Measurements from ENCODE around the gene ANAPC16. TPM values are rescaled to one million over a fixed set of nuclear protein-coding genes. Genes with fewer than 3 reads are reported as not detected.

Gene ANAPC16
- total RNA-seq, 1 donor from 2014 or later: 37.0 TPM

DNA sequence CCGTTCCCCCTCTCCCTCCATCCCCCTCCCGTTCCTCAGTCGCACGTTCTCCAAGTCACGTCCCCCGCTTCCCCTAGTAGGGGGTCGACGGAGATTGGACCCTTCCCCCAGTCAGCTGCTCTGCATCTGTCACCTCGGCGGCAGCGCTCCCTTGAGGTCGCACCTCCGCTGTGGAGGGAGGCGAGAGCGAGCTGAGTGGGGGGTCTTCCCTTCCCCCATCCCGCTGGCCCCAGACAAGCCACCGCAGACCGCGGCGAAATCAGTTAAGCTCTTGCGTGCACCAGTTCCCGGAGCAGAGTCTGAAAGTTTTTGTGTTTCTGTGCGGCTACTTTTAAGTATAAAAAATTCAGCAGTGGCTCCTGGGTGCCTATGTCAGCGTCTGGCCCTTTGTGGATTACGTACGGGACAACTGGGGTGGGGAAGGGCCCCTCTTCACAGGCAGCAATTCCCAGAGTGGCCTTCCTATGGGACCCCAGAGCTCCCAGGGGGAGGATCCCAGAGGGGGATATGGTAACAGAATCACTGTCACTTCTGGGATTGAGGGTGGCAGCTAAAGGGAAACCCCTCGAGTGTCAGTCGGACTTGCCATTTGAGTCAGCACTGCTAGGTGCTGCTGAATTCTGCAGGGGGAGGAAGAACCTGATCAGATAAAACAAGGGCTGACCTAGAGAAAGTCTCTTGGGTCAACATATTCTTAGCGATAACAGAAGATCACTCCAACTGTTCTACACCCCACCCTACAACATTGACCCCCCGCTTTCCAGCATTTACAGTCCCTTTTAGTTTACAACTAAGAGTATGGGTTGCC, 45.4 kb downstream of the ANAPC16 start:
- Mint-ChIP-seq H3K4me3 (ENCODE audit: unreplicated experiment) (peak overlapping the region; percentile 85), H3K27ac (ENCODE audit: unreplicated experiment) (peak overlapping the region; percentile 89), H3K4me1 (ENCODE audit: low read depth, unreplicated experiment) (peaks cover 29% of the 10 kb centered on the region), H3K36me3 (ENCODE audit: unreplicated experiment) (no peaks in the 10 kb centered on the region), H3K27me3 (ENCODE audit: unreplicated experiment) (peaks cover 2% of the 10 kb centered on the region), H3K9me3 (ENCODE audit: unreplicated experiment) (peaks cover 12% of the 10 kb centered on the region)
- DNase-seq: peak; percentile 33
- TF ChIP-seq, protein P1, sequence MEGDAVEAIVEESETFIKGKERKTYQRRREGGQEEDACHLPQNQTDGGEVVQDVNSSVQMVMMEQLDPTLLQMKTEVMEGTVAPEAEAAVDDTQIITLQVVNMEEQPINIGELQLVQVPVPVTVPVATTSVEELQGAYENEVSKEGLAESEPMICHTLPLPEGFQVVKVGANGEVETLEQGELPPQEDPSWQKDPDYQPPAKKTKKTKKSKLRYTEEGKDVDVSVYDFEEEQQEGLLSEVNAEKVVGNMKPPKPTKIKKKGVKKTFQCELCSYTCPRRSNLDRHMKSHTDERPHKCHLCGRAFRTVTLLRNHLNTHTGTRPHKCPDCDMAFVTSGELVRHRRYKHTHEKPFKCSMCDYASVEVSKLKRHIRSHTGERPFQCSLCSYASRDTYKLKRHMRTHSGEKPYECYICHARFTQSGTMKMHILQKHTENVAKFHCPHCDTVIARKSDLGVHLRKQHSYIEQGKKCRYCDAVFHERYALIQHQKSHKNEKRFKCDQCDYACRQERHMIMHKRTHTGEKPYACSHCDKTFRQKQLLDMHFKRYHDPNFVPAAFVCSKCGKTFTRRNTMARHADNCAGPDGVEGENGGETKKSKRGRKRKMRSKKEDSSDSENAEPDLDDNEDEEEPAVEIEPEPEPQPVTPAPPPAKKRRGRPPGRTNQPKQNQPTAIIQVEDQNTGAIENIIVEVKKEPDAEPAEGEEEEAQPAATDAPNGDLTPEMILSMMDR (IDR thresholded peaks at IDR 0.05; ENCODE audit: partially characterized antibody, unreplicated experiment): no peak

DNA sequence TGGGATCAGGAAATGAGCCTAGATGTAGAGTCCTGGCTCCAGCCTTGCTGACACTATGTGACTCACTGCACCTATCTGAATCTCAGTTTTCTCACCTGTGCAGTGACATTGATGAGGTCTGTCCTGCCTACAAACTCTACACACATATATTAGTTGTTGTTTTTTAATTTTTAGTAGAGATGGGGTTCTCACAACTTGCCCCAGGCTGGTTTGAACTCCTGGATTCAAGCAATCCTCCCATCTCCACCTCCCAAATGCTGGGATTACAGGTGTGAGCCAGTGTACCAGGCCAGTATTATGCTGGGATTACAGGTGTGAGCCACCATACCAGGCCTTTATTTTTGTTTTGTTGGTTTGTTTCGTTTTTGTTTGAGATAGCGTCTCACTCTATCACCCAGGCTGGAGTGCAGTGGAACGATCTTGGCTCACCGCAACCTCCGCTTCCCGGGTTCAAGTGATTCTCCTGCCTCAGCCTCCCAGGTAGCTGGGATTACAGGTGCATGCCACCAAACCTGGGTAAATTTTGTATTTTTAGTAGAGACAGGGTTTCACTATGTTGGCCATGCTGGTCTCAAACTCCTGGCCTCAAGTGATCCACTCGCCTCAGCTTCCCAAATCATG, 46.1 kb downstream of the ANAPC16 start:
- H3K4me3 Mint-ChIP-seq (ENCODE audit: unreplicated experiment): peak overlapping the region; percentile 85
- TF ChIP-seq, protein P1 (IDR thresholded peaks at IDR 0.05; ENCODE audit: partially characterized antibody, unreplicated experiment): no peak
- peaks cover 12% of the 10 kb centered on the region for H3K9me3 Mint-ChIP-seq (ENCODE audit: unreplicated experiment)
- H3K4me1 Mint-ChIP-seq (ENCODE audit: low read depth, unreplicated experiment): peaks cover 26% of the 10 kb centered on the region
- H3K27ac Mint-ChIP-seq (ENCODE audit: unreplicated experiment): peak overlapping the region; percentile 89
- peaks cover 2% of the 10 kb centered on the region for H3K27me3 Mint-ChIP-seq (ENCODE audit: unreplicated experiment)
- DNase-seq: no peak
- no peaks in the 10 kb centered on the region for H3K36me3 Mint-ChIP-seq (ENCODE audit: unreplicated experiment)

- Mint-ChIP-seq H3K9me3 (ENCODE audit: unreplicated experiment) (peaks cover 10% of the 10 kb centered on the region), H3K27me3 (ENCODE audit: unreplicated experiment) (peaks cover 1% of the 10 kb centered on the region), H3K4me1 (ENCODE audit: low read depth, unreplicated experiment) (peaks cover 23% of the 10 kb centered on the region), H3K36me3 (ENCODE audit: unreplicated experiment) (no peaks in the 10 kb centered on the region), H3K27ac (ENCODE audit: unreplicated experiment) (no peak overlapping the region), H3K4me3 (ENCODE audit: unreplicated experiment) (no peak overlapping the region)
- DNase-seq: no peak
- TF ChIP-seq, protein P1 (IDR thresholded peaks at IDR 0.05; ENCODE audit: partially characterized antibody, unreplicated experiment): no peak
Measured at GRCh38 chr10:72263613-72264241, 47.9 kb downstream of the ANAPC16 start.

DNA sequence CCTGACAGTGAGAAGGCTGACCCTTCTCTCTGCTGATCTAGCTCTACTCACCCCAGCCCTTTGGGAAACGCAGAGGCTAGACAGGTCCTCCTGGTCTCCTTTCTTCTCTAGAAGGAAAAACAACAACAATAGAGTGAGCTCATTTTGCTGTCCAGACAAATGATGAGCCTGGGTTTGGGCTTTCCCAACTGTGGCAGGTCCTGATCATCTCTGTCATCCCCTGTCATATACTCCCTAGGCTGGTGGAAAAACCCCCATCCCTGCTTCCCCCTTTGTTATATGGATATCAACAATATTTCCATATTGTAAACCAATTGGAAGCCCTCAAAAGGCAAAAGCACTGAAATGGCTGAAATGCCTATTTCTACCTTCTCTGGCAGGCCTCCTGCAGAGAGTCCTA, 48.7 kb downstream of the ANAPC16 start:
- TF ChIP-seq, protein P1 (IDR thresholded peaks at IDR 0.05; ENCODE audit: partially characterized antibody, unreplicated experiment): no peak
- Mint-ChIP-seq H3K9me3 (ENCODE audit: unreplicated experiment) (peaks cover 6% of the 10 kb centered on the region), H3K4me3 (ENCODE audit: unreplicated experiment) (no peak overlapping the region), H3K27me3 (ENCODE audit: unreplicated experiment) (peaks cover 1% of the 10 kb centered on the region), H3K4me1 (ENCODE audit: low read depth, unreplicated experiment) (peaks cover 18% of the 10 kb centered on the region), H3K27ac (ENCODE audit: unreplicated experiment) (no peak overlapping the region), H3K36me3 (ENCODE audit: unreplicated experiment) (no peaks in the 10 kb centered on the region)
- DNase-seq: no peak

All from glutamatergic neuron (in vitro differentiated cells).